ENCODE data around the gene CHN1.

CHN1 gene

GRCh38 chr2:174780856-174781255 is 224.3 kb downstream of the CHN1 start:
- no peak for DNase-seq

- no peak for DNase-seq
Measured at GRCh38 chr2:174780191-174780840, 224.9 kb downstream of the CHN1 start.

GRCh38 chr2:174779361-174779928 is 225.7 kb downstream of the CHN1 start:
- no peak for DNase-seq

- no peak for DNase-seq
Measured at GRCh38 chr2:174778085-174778981, 226.8 kb downstream of the CHN1 start.

- DNase-seq = no peak
Measured at GRCh38 chr2:174777347-174778084, 227.7 kb downstream of the CHN1 start.

- no peak for DNase-seq
Measured at GRCh38 chr2:174776675-174777074, 228.5 kb downstream of the CHN1 start.

GRCh38 chr2:174776223-174776622 is 229.0 kb downstream of the CHN1 start:
- no peak for DNase-seq

- DNase-seq = no peak
Measured at GRCh38 chr2:174775571-174775980, 229.6 kb downstream of the CHN1 start.

GRCh38 chr2:174774886-174775285 is 230.3 kb downstream of the CHN1 start:
- DNase-seq = no peak

GRCh38 chr2:174773215-174773614 is 232.0 kb downstream of the CHN1 start:
- no peak for DNase-seq

GRCh38 chr2:174772472-174772801 is 232.7 kb downstream of the CHN1 start:
- no peak for DNase-seq

GRCh38 chr2:174771631-174772471 is 233.3 kb downstream of the CHN1 start:
- DNase-seq = peak; percentile 37

- DNase-seq = no peak
Measured at GRCh38 chr2:174771136-174771535, 234.0 kb downstream of the CHN1 start.

GRCh38 chr2:174768557-174768956 is 236.6 kb downstream of the CHN1 start:
- DNase-seq = no peak

- DNase-seq = no peak
Measured at GRCh38 chr2:174766271-174766670, 238.9 kb downstream of the CHN1 start.

- no peak for DNase-seq
Measured at GRCh38 chr2:174765576-174765975, 239.6 kb downstream of the CHN1 start.

GRCh38 chr2:174764280-174765255 is 240.6 kb downstream of the CHN1 start, which contains the start of gene CHRNA1:
TSS of gene CHRNA1 (minus strand) at chr2:174764472. CDS start at chr2:174764394, 78 bp downstream.
- DNase-seq = peak; percentile 82

GRCh38 chr2:174763780-174764179 is 241.4 kb downstream of the CHN1 start:
- DNase-seq = no peak

- no peak for DNase-seq
Measured at GRCh38 chr2:174762464-174762863, 242.7 kb downstream of the CHN1 start.

- peak; percentile 23 for DNase-seq
Measured at GRCh38 chr2:174761837-174762236, 243.3 kb downstream of the CHN1 start.
